Endothelial cell of umbilical vein (primary cell): ENCODE results near the gene UBAP1. TPM values are rescaled to one million over a fixed set of nuclear protein-coding genes. Genes with fewer than 3 reads are reported as not detected.

ENCODE experiments used
- BruUV-seq: library from RNA; stranded (reverse); fragments of 400-500 nt; replicated peaks from 2 replicates; lab custom pipeline; 2021; lab: Mats Ljungman, UMichigan
- CTCF ChIA-PET: fragments of 300-600, 350-600 bp; sonication (Branson Sonifier 250); formaldehyde crosslinking; loops from one replicate; lab custom pipeline; 2021; ENCODE audit warnings: antibody characterized with exemption, inconsistent platforms; lab: Charles Lee
- POLR2A ChIA-PET: fragments of 300-600, 350-600 bp; sonication (Branson Sonifier 250); formaldehyde crosslinking; loops from one replicate; lab custom pipeline; 2021; ENCODE audit warnings: antibody characterized with exemption, inconsistent platforms; lab: Charles Lee
- DNase-seq: peaks from one replicate; pipeline ENCODE4 v3.0.0-alpha.2; 2011; ENCODE audit warnings: low read depth, low spot score
- FAIRE-seq: peaks from 2 replicates; lab custom pipeline; 2011; peaks lifted over from hg19 to GRCh38; lab: Jason Lieb, UNC
- H2AFZ ChIP-seq: 2 replicates; pipeline ENCODE4 v1.6.0; 2012; ENCODE audit warnings: low read depth, low read length, control low read depth, inconsistent platforms
- H3K27ac ChIP-seq: 2 replicates; pipeline ENCODE4 v1.5.1; 2011; ENCODE audit warnings: low read depth, mild to moderate bottlenecking, control low read depth, low read length, moderate library complexity; ENCODE audit not compliant: insufficient read depth
- H3K27me3 ChIP-seq, 2 experiments: 2 replicates each; pipeline versions ENCODE4 v1.6.0 to v1.6.1; 2011; ENCODE audit warnings: low read length in 2 of 2, mixed read lengths in 1 of 2; ENCODE audit not compliant: control insufficient read depth in 2 of 2, insufficient read depth in 2 of 2
- H3K36me3 ChIP-seq, 2 experiments: 2 replicates in 1 of 2; 3 replicates in 1 of 2; pipeline ENCODE4 v1.5.1; 2011; ENCODE audit warnings: low read length in 2 of 2, mild to moderate bottlenecking in 1 of 2, moderate library complexity in 1 of 2; ENCODE audit not compliant: control insufficient read depth in 2 of 2, insufficient read depth in 2 of 2; ENCODE audit errors: extremely low read depth in 1 of 2
- H3K4me1 ChIP-seq: 3 replicates; pipeline ENCODE4 v1.5.1; 2011; ENCODE audit warnings: mild to moderate bottlenecking, low read length; ENCODE audit not compliant: control insufficient read depth, insufficient read depth; ENCODE audit errors: extremely low read depth
- H3K4me2 ChIP-seq: 2 replicates; pipeline ENCODE4 v1.6.1; 2011; ENCODE audit warnings: low read length, control low read depth, mixed read lengths; ENCODE audit not compliant: insufficient read depth
- H3K4me3 ChIP-seq, 3 experiments: fragments of 200-600 bp in 1 of 3; sonication (generic), shearing (Covaris generic) in 1 of 3; replicated peaks in 1 of 3; 2 replicates each; pipeline ENCODE4 v1.5.1; 2011 to 2016; ENCODE audit warnings: control low read depth in 3 of 3, low read length in 3 of 3, mild to moderate bottlenecking in 2 of 3, inconsistent platforms in 1 of 3, low read depth in 1 of 3, moderate library complexity in 1 of 3; ENCODE audit not compliant: insufficient read depth in 1 of 3
- H3K79me2 ChIP-seq: 2 replicates; pipeline ENCODE4 v1.6.0; 2012; ENCODE audit warnings: low read length, inconsistent platforms; ENCODE audit not compliant: control insufficient read depth, insufficient read depth
- H3K9ac ChIP-seq: replicated peaks from 2 replicates; pipeline ENCODE3; 2011; ENCODE audit warnings: low read length, control low read depth; ENCODE audit not compliant: insufficient read depth; ENCODE audit errors: extremely low read depth
- H3K9me1 ChIP-seq: replicated peaks from 3 replicates; pipeline ENCODE4 v1.6.0; 2011; ENCODE audit warnings: mild to moderate bottlenecking, low read length; ENCODE audit not compliant: control insufficient read depth, insufficient read depth; ENCODE audit errors: extremely low read depth
- H3K9me3 ChIP-seq: replicated peaks from 2 replicates; pipeline ENCODE4 v1.5.1; 2012; ENCODE audit warnings: low read length, inconsistent platforms; ENCODE audit not compliant: control insufficient read depth, insufficient read depth
- H4K20me1 ChIP-seq: replicated peaks from 2 replicates; pipeline ENCODE3; 2011; ENCODE audit warnings: mild to moderate bottlenecking, low read length; ENCODE audit not compliant: control insufficient read depth, insufficient read depth; ENCODE audit errors: extremely low read depth
- EZH2 ChIP-seq: IDR thresholded peaks from 2 replicates; pipeline ENCODE4 v1.6.1; 2012; ENCODE audit warnings: borderline replicate concordance, low read depth, mild to moderate bottlenecking, moderate library complexity, low read length, inconsistent platforms; ENCODE audit not compliant: severe bottlenecking
- FOS ChIP-seq: IDR thresholded peaks from 2 replicates; pipeline ENCODE4 v1.6.1; 2011; ENCODE audit warnings: mild to moderate bottlenecking, low read length, moderate library complexity, borderline replicate concordance; ENCODE audit not compliant: insufficient read depth
- GATA2 ChIP-seq: IDR thresholded peaks from 2 replicates; pipeline ENCODE4 v1.7.0; 2011; ENCODE audit warnings: low read depth, mild to moderate bottlenecking, moderate library complexity, mixed read lengths, low read length; ENCODE audit not compliant: insufficient read length, insufficient read depth
- MAX ChIP-seq: IDR thresholded peaks from 2 replicates; pipeline ENCODE4 v1.6.1; 2011; ENCODE audit not compliant: insufficient read depth, insufficient read length
- MYC ChIP-seq: IDR thresholded peaks from one replicate; pipeline ENCODE4 v1.6.1; 2011; ENCODE audit warnings: mild to moderate bottlenecking, low read depth, low read length
- POLR2AphosphoS5 ChIP-seq: IDR thresholded peaks from 2 replicates; pipeline ENCODE4 v1.6.1; 2012; ENCODE audit warnings: low read depth, mild to moderate bottlenecking, control low read depth, low read length, moderate library complexity; ENCODE audit not compliant: insufficient read depth
- dilution Hi-C: fragments of 300-500 bp; cut with MboI; formaldehyde crosslinking; loops from one replicate; pipeline ENCODE4 v1.15.0; 2019; ENCODE audit warnings: low sequenced_read_pairs; ENCODE audit not compliant: extremely low pct_ligation_motif_present
- intact Hi-C: fragments of 100-400 bp; cut with micrococcal nuclease; formaldehyde crosslinking; loops from one replicate; pipeline ENCODE4 v1.10.0; 2022
- polyA plus RNA-seq, 4 experiments: library from polyadenylated mRNA; depleted of rRNA in 3 of 4; stranded (reverse) in 3 of 4; unstranded in 1 of 4; fragments of >200 nt; gene quantifications; 2 replicates each; pipeline versions ENCODE4 v1.2.1 to v1.2.3, GENCODE V29; 2011 to 2012; ENCODE audit warnings: missing spikeins in 1 of 4
- total RNA-seq: library from RNA; stranded (reverse); gene quantifications from 2 replicates; pipeline ENCODE4 v1.2.3, GENCODE V29; 2021

UBAP1 gene
- total and polyA plus RNA-seq, 2 donors (not counting 3 experiments of a cell fraction or from before 2014, with no cell fraction given) = 38.8 TPM

- no peak overlapping the region for H3K27ac ChIP-seq
- no peaks in the 10 kb centered on the region for H3K79me2 ChIP-seq
- CTCF ChIA-PET = no interaction called here
- no peaks in the 10 kb centered on the region for H3K9me3 ChIP-seq
- TF ChIP-seq MAX (no peak), MYC (no peak), POLR2AphosphoS5 (no peak), EZH2 (no peak), FOS (no peak)
- H3K36me3 ChIP-seq = no peaks in the 10 kb centered on the region
- H3K9me1 ChIP-seq = no peaks in the 10 kb centered on the region
- DNase-seq (no peak), FAIRE-seq (no peak)
- H3K4me1 ChIP-seq = peaks cover 4% of the 10 kb centered on the region
- H3K9ac ChIP-seq = no peak overlapping the region
- no peaks in the 10 kb centered on the region for H3K27me3 ChIP-seq
- dilution Hi-C loops = no loop called here
- POLR2A ChIA-PET = no interaction called here
- H3K4me3 ChIP-seq = no peak overlapping the region
- no peak overlapping the region for H3K4me2 ChIP-seq
- intact Hi-C loops = no loop called here
- no peaks in the 10 kb centered on the region for H4K20me1 ChIP-seq
- no peak overlapping the region for H2AFZ ChIP-seq
- BruUV-seq = no TSS peak
Measured at GRCh38 chr9:34131571-34131970, 47.3 kb upstream of the UBAP1 start.

- Histone ChIP-seq H3K27ac (no peak overlapping the region), H4K20me1 (no peaks in the 10 kb centered on the region), H3K4me3 (no peak overlapping the region), H3K4me1 (no peaks in the 10 kb centered on the region), H3K9ac (no peak overlapping the region), H3K27me3 (no peaks in the 10 kb centered on the region), H3K79me2 (no peaks in the 10 kb centered on the region), H3K9me1 (no peaks in the 10 kb centered on the region), H3K36me3 (no peaks in the 10 kb centered on the region), H2AFZ (no peak overlapping the region), H3K4me2 (no peak overlapping the region), H3K9me3 (no peaks in the 10 kb centered on the region)
- DNase-seq (no peak), FAIRE-seq (no peak)
- BruUV-seq = no TSS peak
- CTCF ChIA-PET = interaction anchor here (0.6 to 1.8 kb wide), 4 partner anchors 37 to 120 kb away, joined by 3 to 4 read pairs (median 3); partner anchors contain the start of gene UBAP1
- dilution Hi-C loops (no loop called here), intact Hi-C loops (no loop called here)
- TF ChIP-seq MYC (no peak), EZH2 (no peak), GATA2 (no peak)
- POLR2A ChIA-PET = no interaction called here
Measured at GRCh38 chr9:34133436-34133949, 45.4 kb upstream of the UBAP1 start.
